ENCODE results near the gene ZNF628.

ZNF628 gene

DNA sequence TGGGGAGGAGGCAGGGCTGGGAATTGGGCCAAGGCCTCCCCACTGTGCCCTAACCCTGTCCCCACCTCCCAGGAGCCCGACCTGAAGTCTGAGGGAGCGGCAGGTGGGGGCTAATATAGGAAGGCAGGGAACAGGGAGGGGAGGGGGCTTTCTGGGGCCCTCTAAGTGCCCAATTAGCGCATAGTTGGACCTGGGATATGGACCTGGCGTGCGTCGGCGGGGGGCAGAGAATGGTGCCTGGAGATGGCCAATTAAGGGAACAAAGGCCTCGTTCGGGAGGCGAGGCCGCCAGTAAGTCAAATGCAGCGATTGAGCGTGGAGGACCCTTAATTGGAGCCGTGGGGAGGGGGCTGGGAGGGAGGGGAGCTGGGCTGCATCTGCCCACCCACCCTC is 11.8 kb upstream of the ZNF628 start, which contains the start of gene C19orf85:
C19orf85 (minus strand) TSS at position 90 of the 393 bp plus-strand sequence. CDS start 197 bp downstream, outside the sequence.
- Histone ChIP-seq H3K9me3 (ENCODE audit: control insufficient read depth, insufficient read depth, low read depth, low read length) (no peaks in the 10 kb centered on the region), H3K4me3 (ENCODE audit: low read depth, low read length) (no peak within 1 kb of the TSS), H3K4me1 (ENCODE audit: control insufficient read depth, insufficient read depth, low read length) (peaks cover 10% of the 10 kb centered on the region), H3K27ac (ENCODE audit: extremely low read depth, low read depth, low read length) (no peak within 1 kb of the TSS), H3K36me3 (ENCODE audit: control insufficient read depth in 2 of 2, insufficient read depth in 1 of 2, low read length in 2 of 2) (no peaks in the 10 kb centered on the region)
- ChIA-PET POLR2A (no interaction called here), CTCF (no interaction called here)
- TF ChIP-seq SCRT2 (tag by site-specific recombination; IDR thresholded peaks at IDR 0.05) (peak; percentile 63; the same call in 1 of the 2 replicates), ZIC2 (tag by site-specific recombination; IDR thresholded peaks at IDR 0.05) (peak; percentile 27), ZNF518A (tag by site-specific recombination; conservative IDR thresholded peaks at IDR 0.05; ENCODE audit: low read depth) (no peak), AEBP2 (tag by site-specific recombination; IDR thresholded peaks at IDR 0.05; ENCODE audit: borderline replicate concordance) (no peak), ELK4 (IDR thresholded peaks at IDR 0.05; ENCODE audit: borderline replicate concordance, low read depth, low read length) (no peak)

DNA sequence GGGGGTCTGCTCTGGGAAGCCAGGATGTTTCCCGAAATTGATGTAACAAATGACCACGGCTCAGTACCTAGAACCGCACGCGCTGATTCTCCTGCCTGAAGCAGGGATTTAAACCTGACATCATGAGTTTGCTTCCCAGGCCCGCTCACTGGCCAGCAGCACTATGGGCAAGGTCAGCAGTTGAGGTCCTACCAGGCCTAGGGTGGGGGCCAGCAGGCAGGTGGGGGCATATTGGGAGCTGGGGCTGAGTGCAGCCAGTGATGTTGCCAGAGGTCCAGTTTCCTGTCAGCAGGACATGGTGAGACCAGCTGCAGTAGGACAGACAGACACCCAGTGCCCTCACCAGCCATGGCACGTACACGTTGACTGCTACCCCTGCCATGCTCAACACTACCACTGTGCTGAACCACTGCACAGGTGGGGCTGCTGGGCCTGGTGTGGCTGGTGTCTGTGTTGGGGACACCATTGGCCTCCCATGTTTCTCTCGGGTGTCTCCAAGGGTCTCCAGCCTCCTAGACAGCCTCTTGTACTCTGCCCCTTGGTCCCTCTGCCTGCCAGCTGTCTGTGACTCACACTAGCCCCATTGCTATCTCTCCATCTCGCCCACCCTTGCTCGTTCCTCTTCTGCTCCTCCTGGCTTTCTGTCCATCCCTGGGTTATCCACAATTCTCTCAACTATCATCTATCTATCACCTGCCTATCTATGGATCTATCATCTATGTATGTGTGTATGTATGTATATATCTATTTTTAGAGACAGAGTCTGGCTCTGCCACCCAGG is 10.8 kb upstream of the ZNF628 start:
- H3K4me3 ChIP-seq (ENCODE audit: low read depth, low read length): no peak overlapping the region
- CTCF ChIA-PET: interaction anchor here (0.6 to 5.1 kb wide), 7 partner anchors 12 to 516 kb away, joined by 3 to 152 read pairs (median 20); partner anchors contain the start of genes ZNF628, ZNF784 and ZNF865
- peak; percentile 99 for TF ChIP-seq ZNF157 (tag by site-specific recombination; IDR thresholded peaks at IDR 0.05)
- TF ChIP-seq ZNF677 (tag by site-specific recombination; IDR thresholded peaks at IDR 0.05): no peak
- POLR2A ChIA-PET: no interaction called here
- no peaks in the 10 kb centered on the region for H3K36me3 ChIP-seq (ENCODE audit: control insufficient read depth in 2 of 2, insufficient read depth in 1 of 2, low read length in 2 of 2)
- no peak overlapping the region for H3K27ac ChIP-seq (ENCODE audit: extremely low read depth, low read depth, low read length)
- H3K9me3 ChIP-seq (ENCODE audit: control insufficient read depth, insufficient read depth, low read depth, low read length): no peaks in the 10 kb centered on the region
- H3K4me1 ChIP-seq (ENCODE audit: control insufficient read depth, insufficient read depth, low read length): peaks cover 2% of the 10 kb centered on the region

GRCh38 chr19:55466241-55466614 is 10.2 kb upstream of the ZNF628 start:
- peak; percentile 75 for TF ChIP-seq PRDM1 (tag by site-specific recombination; IDR thresholded peaks at IDR 0.05)
- TF ChIP-seq ZNF121 (tag by site-specific recombination; IDR thresholded peaks at IDR 0.05): peak; percentile 92
- TF ChIP-seq YY1 (tag by site-specific recombination; IDR thresholded peaks at IDR 0.05): no peak
- POLR2A ChIA-PET: interaction anchor here (1.1 to 2.1 kb wide), 2 partner anchors 38 to 59 kb away, joined by 3 to 5 read pairs; partner anchors contain the start of gene UBE2S
- H3K36me3 ChIP-seq (ENCODE audit: control insufficient read depth in 2 of 2, insufficient read depth in 1 of 2, low read length in 2 of 2): no peaks in the 10 kb centered on the region
- CTCF ChIA-PET: interaction anchor here (0.6 to 5.1 kb wide), 18 partner anchors 11 to 639 kb away, joined by 4 to 152 read pairs (median 10); partner anchors contain the start of genes CCDC106, ZNF524, ZNF628 and ZNF784
- H3K27ac ChIP-seq (ENCODE audit: extremely low read depth, low read depth, low read length): no peak overlapping the region
- no peaks in the 10 kb centered on the region for H3K9me3 ChIP-seq (ENCODE audit: control insufficient read depth, insufficient read depth, low read depth, low read length)
- no peak overlapping the region for H3K4me3 ChIP-seq (ENCODE audit: low read depth, low read length)
- H3K4me1 ChIP-seq (ENCODE audit: control insufficient read depth, insufficient read depth, low read length): no peaks in the 10 kb centered on the region

Data from HEK293 (cell line).